HG02885 (cell line): Measurements from ENCODE around the gene DENND1A.
A peak's percentile ranks its signal among the peaks of the same experiment; 100 is the strongest.

Experiments used
- ATAC-seq: cut with Tn5 transposase; IDR thresholded peaks from one replicate; pipeline ENCODE4 v1.9.1; 2021; ENCODE audit warnings: mild to moderate bottlenecking; ENCODE audit not compliant: unreplicated experiment, poor library complexity

Gene DENND1A

GRCh38 chr9:123775289-123776284, 154.3 kb downstream of the DENND1A start:
- no peak for ATAC-seq

- ATAC-seq, result no peak
These were observed 156.1 kb downstream of the DENND1A start for GRCh38 chr9:123773783-123774182.

DNA sequence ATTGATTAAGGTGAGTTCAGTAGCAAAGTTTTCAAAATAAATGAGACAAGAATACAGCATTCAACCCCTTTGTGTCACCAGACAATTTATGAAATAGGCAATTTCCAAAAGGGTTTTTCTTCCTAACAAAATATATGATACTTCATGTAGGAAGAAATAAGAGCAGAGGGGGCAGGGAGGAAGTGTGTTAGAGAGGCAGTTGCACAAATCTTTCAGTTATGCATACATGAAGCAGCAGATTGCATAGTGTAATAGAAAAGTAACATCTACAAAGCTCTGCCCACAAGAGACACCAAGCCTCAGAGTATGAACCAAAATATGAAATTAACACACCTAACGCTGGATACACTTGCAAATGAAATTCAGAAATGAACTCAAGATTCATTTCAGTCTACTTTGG, 157.0 kb downstream of the DENND1A start:
- ATAC-seq, result no peak

- ATAC-seq, result no peak
These were observed 157.6 kb downstream of the DENND1A start for GRCh38 chr9:123772374-123772773.

DNA sequence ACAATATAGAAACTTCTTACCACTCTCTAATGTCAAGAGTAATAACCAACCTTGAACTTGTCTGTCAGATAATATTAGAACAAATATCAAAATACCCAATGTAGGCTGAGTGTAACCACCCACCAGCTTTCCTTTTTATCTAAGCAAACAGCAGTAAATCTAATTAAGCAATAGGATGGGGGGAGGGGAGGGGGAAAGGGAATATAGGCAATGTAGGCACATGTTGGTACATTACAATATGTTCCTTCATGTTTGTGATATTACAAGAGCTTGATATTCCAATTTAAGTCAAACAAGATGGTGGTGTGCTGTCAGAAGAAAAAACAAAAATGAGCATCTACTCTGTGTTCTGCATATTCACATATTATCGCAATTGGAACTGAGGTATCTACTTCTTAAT, 158.2 kb downstream of the DENND1A start:
- no peak for ATAC-seq

- ATAC-seq, result no peak
These were observed 160.2 kb downstream of the DENND1A start for GRCh38 chr9:123769719-123770118.

GRCh38 chr9:123763910-123764588, 165.9 kb downstream of the DENND1A start:
- ATAC-seq, result no peak

DNA sequence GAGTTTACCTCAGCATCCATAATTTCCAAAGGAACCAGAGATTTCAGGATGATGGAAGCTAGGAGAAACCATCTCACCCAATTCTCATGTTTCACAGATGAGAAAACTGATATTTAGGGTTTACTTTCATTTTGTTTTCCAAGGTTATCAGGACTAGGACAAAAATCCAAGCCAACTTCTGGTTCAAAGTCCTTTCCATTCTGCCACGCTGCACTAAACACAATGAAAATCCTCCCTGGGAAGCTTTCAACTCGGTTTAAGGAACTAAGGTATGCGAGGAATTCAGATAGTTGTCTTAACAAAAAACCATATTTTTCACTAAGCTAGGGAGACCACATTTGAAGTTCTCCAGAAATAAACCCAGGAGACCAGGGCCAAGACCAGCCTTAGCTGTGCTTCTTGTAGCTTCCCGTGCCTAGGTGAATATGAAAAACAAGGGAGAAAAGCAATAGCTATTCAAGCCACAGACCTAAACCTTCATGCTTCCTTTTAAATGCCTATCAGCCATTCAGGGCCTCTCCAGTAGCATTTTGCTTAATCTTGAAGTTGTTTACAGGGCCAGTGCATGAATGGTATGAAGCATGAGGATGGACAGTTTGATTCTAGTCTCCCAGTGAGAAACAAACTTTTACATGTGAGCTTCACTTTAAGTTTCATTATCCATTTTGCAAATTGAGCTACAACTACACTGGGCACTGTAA, 167.9 kb downstream of the DENND1A start:
- no peak for ATAC-seq

DNA sequence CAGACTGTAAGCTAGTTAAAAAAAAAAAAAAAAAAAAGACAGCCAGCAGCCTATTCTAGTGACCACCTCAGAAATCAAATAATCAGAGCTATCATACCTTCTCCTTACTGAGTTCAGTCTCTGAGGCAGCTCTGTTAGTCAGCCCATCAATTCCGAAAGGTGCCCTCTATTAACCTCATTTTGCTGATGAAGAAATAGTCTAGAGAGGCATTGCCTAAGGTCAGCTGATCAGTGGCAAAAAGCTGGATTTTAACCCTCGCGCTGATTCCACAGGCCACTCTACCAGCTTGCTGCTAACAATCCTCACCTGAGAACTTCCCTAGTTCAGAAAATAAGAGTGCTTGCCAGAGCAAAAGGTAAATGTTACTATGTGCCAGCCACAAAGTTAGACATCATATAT, 172.0 kb downstream of the DENND1A start:
- ATAC-seq, result no peak

GRCh38 chr9:123757547-123757946, 172.4 kb downstream of the DENND1A start:
- ATAC-seq, result no peak

- peak; percentile 47 for ATAC-seq
These were observed 173.3 kb downstream of the DENND1A start for GRCh38 chr9:123756484-123757106.

GRCh38 chr9:123753669-123754258, 176.2 kb downstream of the DENND1A start:
- no peak for ATAC-seq

GRCh38 chr9:123753016-123753415, 176.9 kb downstream of the DENND1A start:
- ATAC-seq, result no peak

GRCh38 chr9:123749580-123750202, 180.2 kb downstream of the DENND1A start:
- peak; percentile 83 for ATAC-seq

GRCh38 chr9:123746765-123747164, 183.2 kb downstream of the DENND1A start:
- no peak for ATAC-seq

DNA sequence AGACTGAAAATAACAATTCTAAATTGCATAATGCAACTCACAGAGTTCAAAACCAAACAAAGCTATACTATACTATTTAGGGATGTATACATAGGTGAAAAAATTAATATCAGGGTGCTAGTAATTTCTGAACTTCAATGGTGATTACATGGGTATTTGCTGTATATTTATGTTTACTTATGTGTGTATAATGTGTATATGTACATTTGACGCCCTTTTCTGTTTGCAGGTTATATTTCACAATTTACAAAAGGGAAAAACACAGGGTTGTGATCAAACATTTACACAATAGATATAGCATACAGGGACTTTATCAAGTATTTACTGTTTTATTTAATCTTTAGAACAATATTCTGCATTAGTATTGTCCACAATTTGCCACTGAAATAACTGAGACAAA, 184.0 kb downstream of the DENND1A start:
- no peak for ATAC-seq

DNA sequence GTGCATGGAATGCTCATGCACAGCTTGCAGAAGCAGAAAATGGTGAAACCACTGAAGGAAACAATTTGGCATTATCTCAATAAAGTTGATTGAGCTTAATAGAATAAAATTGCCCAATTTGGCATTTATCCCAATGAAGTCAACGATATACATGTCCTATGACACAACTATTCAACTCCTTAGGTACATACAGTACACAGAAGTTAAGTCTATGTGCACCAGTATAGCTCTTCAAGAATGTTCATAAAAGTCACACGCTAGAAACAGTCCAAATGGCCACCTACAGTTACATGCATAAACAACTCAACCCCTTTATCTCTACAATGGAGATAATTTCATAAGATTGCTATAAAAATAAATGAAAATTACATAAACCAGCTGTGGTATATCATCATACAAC, 184.5 kb downstream of the DENND1A start:
- no peak for ATAC-seq

DNA sequence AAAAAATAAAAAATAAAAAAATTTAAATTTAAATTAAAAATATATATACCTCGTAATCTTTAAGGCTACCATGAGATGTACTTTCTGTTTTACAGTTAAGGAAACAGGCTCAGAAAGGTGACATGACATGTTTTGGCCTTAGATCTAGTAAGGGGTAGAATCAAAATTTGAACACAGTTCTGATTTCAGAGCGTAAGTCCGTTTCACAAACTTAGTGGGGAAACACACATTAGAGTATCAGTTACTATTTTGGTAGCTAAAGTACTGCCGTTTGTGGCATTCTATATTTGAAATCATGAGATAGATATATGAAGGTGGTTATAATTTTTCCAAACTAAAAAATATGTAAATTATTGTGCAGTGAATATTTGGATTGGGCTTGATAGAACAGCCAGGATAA, 186.2 kb downstream of the DENND1A start:
- ATAC-seq, result no peak

GRCh38 chr9:123742009-123742767, 187.7 kb downstream of the DENND1A start:
- no peak for ATAC-seq
